ENCODE data around the gene RAPGEF1. TPM values are rescaled to one million over a fixed set of nuclear protein-coding genes. Genes with fewer than 3 reads are reported as not detected.
"Not testable (repeated sequence)": the region's sequence is repeated elsewhere in the genome, so short reads cannot be mapped to it uniquely, and the experiment has no call there.

The RAPGEF1 gene
- total RNA-seq, 1 experiment from 2014 or later = 19.0 TPM

- Histone ChIP-seq H3K4me3 (no peak overlapping the region), H3K27me3 (peaks cover 16% of the 10 kb centered on the region), H3K9me3 (no peaks in the 10 kb centered on the region), H3K36me3 (no peaks in the 10 kb centered on the region)
- peak; percentile 73 for DNase-seq
These were observed 15.8 kb upstream of the RAPGEF1 start for GRCh38 chr9:131755541-131756198.

GRCh38 chr9:131754846-131755245 lies 15.0 kb upstream of the RAPGEF1 start:
- DNase-seq = no peak
- Histone ChIP-seq H3K4me3 (no peak overlapping the region), H3K9me3 (no peaks in the 10 kb centered on the region), H3K27me3 (peaks cover 16% of the 10 kb centered on the region), H3K36me3 (no peaks in the 10 kb centered on the region)

GRCh38 chr9:131753751-131754150 lies 13.9 kb upstream of the RAPGEF1 start:
- not testable (repeated sequence) for H3K36me3 ChIP-seq, DNase-seq, H3K9me3 ChIP-seq, H3K4me3 ChIP-seq
- peaks cover 14% of the 10 kb centered on the region for H3K27me3 ChIP-seq

- peaks cover 4% of the 10 kb centered on the region; the same call in 1 of the 2 replicates for H3K27me3 ChIP-seq
- H3K36me3 ChIP-seq = no peaks in the 10 kb centered on the region
- H3K4me3 ChIP-seq = no peak overlapping the region
- DNase-seq = no peak
- H3K9me3 ChIP-seq = no peaks in the 10 kb centered on the region
These were observed 12.5 kb upstream of the RAPGEF1 start for GRCh38 chr9:131752231-131752884.

- H3K9me3 ChIP-seq = no peaks in the 10 kb centered on the region
- H3K36me3 ChIP-seq = no peaks in the 10 kb centered on the region
- DNase-seq = no peak
- H3K4me3 ChIP-seq = no peak overlapping the region
- H3K27me3 ChIP-seq = no peaks in the 10 kb centered on the region
These were observed 8.6 kb upstream of the RAPGEF1 start for GRCh38 chr9:131748411-131748955.

- Histone ChIP-seq H3K4me3 (no peak overlapping the region), H3K9me3 (no peaks in the 10 kb centered on the region), H3K27me3 (no peaks in the 10 kb centered on the region), H3K36me3 (no peaks in the 10 kb centered on the region)
- no peak for DNase-seq
These were observed 7.5 kb upstream of the RAPGEF1 start for GRCh38 chr9:131747352-131747751.

- DNase-seq = no peak
- H3K36me3 ChIP-seq = no peaks in the 10 kb centered on the region
These were observed 5.7 kb upstream of the RAPGEF1 start for GRCh38 chr9:131745610-131746009.

GRCh38 chr9:131744720-131745201 lies 4.9 kb upstream of the RAPGEF1 start:
- H3K9me3 ChIP-seq = no peaks in the 10 kb centered on the region
- no peak overlapping the region for H3K4me3 ChIP-seq
- H3K27me3 ChIP-seq = no peaks in the 10 kb centered on the region
- DNase-seq = no peak
- H3K36me3 ChIP-seq = no peaks in the 10 kb centered on the region

More at GRCh38 chr9:131745610-131746009, 5.7 kb upstream of the RAPGEF1 start:
- no peaks in the 10 kb centered on the region for H3K9me3 ChIP-seq
- H3K4me3 ChIP-seq = no peak overlapping the region
- no peaks in the 10 kb centered on the region for H3K27me3 ChIP-seq

- H3K9me3 ChIP-seq = no peaks in the 10 kb centered on the region
- H3K27me3 ChIP-seq = no peaks in the 10 kb centered on the region
- H3K36me3 ChIP-seq = no peaks in the 10 kb centered on the region
- no peak overlapping the region for H3K4me3 ChIP-seq
- DNase-seq = no peak
These were observed 4.4 kb upstream of the RAPGEF1 start for GRCh38 chr9:131744171-131744719.

GRCh38 chr9:131743501-131743900 lies 3.6 kb upstream of the RAPGEF1 start:
- no peaks in the 10 kb centered on the region for H3K36me3 ChIP-seq
- no peaks in the 10 kb centered on the region for H3K9me3 ChIP-seq
- H3K27me3 ChIP-seq = no peaks in the 10 kb centered on the region
- no peak for DNase-seq
- H3K4me3 ChIP-seq = no peak overlapping the region

- H3K36me3 ChIP-seq = no peaks in the 10 kb centered on the region
- H3K9me3 ChIP-seq = no peaks in the 10 kb centered on the region
- no peak overlapping the region for H3K4me3 ChIP-seq
- H3K27me3 ChIP-seq = no peaks in the 10 kb centered on the region
- DNase-seq = no peak
These were observed 3.2 kb upstream of the RAPGEF1 start for GRCh38 chr9:131743096-131743495.

- Histone ChIP-seq H3K9me3 (no peaks in the 10 kb centered on the region), H3K4me3 (no peak overlapping the region)
- DNase-seq = no peak
These were observed 1.0 kb upstream of the RAPGEF1 start for GRCh38 chr9:131740898-131741297.

GRCh38 chr9:131739133-131739958 lies 530 bp downstream of the RAPGEF1 start:
- DNase-seq = peak; percentile 36
- Histone ChIP-seq H3K9me3 (no peaks in the 10 kb centered on the region), H3K36me3 (0 out of 2 replicates have a peak, but pooled peaks cover 7% of the 10 kb centered on the region), H3K27me3 (no peaks in the 10 kb centered on the region), H3K4me3 (peak overlapping the region; percentile 55)

More at GRCh38 chr9:131740898-131741297, 1.0 kb upstream of the RAPGEF1 start:
- Histone ChIP-seq H3K36me3 (no peaks in the 10 kb centered on the region), H3K27me3 (no peaks in the 10 kb centered on the region)

- H3K36me3 ChIP-seq = 0 out of 2 replicates have a peak, but pooled peaks cover 7% of the 10 kb centered on the region
- peak overlapping the region; percentile 55 for H3K4me3 ChIP-seq
- no peaks in the 10 kb centered on the region for H3K9me3 ChIP-seq
- DNase-seq = no peak
- no peaks in the 10 kb centered on the region for H3K27me3 ChIP-seq
These were observed 1.4 kb downstream of the RAPGEF1 start for GRCh38 chr9:131738293-131739132.

- no peak for DNase-seq
These were observed 2.5 kb downstream of the RAPGEF1 start for GRCh38 chr9:131737426-131737825.

GRCh38 chr9:131736431-131736830 lies 3.4 kb downstream of the RAPGEF1 start:
- Histone ChIP-seq H3K9me3 (no peaks in the 10 kb centered on the region), H3K27me3 (no peaks in the 10 kb centered on the region), H3K36me3 (0 out of 2 replicates have a peak, but pooled peaks cover 7% of the 10 kb centered on the region), H3K4me3 (no peak overlapping the region)
- DNase-seq = no peak

More at GRCh38 chr9:131737426-131737825, 2.5 kb downstream of the RAPGEF1 start:
- 0 out of 2 replicates have a peak, but pooled peaks cover 7% of the 10 kb centered on the region for H3K36me3 ChIP-seq
- no peaks in the 10 kb centered on the region for H3K27me3 ChIP-seq
- no peaks in the 10 kb centered on the region for H3K9me3 ChIP-seq
- H3K4me3 ChIP-seq = no peak overlapping the region

Measured in MG63 (cell line).